Lower lobe of right lung (tissue), 2 donors: ENCODE measurements around the gene KCNH4. TPM values are rescaled to one million over a fixed set of nuclear protein-coding genes. Genes with fewer than 3 reads are reported as not detected.

Experiments
- ATAC-seq, 2 donors: fragments of 200-7000 bp; cut with Tn5 transposase; one replicate each; pipeline ENCODE4 v1.9.1; 2020 to 2022; ENCODE audit warnings: mild to moderate bottlenecking in 2 of 2, moderate library complexity in 2 of 2
- DNase-seq: peaks from one replicate; pipeline ENCODE4 v3.0.0-alpha.2; 2020
- H3K27ac ChIP-seq: fragments of 200-600 bp; one replicate; pipeline ENCODE4 v1.8.0; 2022
- H3K27me3 ChIP-seq: fragments of 200-600 bp; one replicate; pipeline ENCODE4 v1.8.0; 2022; ENCODE audit warnings: low read depth
- H3K36me3 ChIP-seq: fragments of 200-600 bp; one replicate; pipeline ENCODE4 v1.8.0; 2022; ENCODE audit warnings: mild to moderate bottlenecking
- H3K4me1 ChIP-seq: fragments of 200-600 bp; one replicate; pipeline ENCODE4 v1.8.0; 2022
- H3K4me3 ChIP-seq: fragments of 200-600 bp; one replicate; pipeline ENCODE4 v1.8.0; 2022; ENCODE audit warnings: mild to moderate bottlenecking
- H3K9me3 ChIP-seq: fragments of 200-600 bp; one replicate; pipeline ENCODE4 v1.8.0; 2022
- intact Hi-C: fragments of 100-400 bp; cut with DNase I; formaldehyde crosslinking; loops from one replicate; pipeline ENCODE4 v1.11.0; 2022
- total RNA-seq: library from RNA; stranded (reverse); fragmentation: NEBNext Ultra II Directional; extraction: Animal tissue kit (Norgen Biotek cat#: 25700); gene quantifications from one replicate; pipeline ENCODE4 v1.2.1, GENCODE V29; 2021
- TF ChIP-seq, protein P1 (sequence below): fragments of 200-600 bp; IDR thresholded peaks from one replicate; pipeline ENCODE4 v1.8.0; 2022; ENCODE audit warnings: antibody characterized with exemption, mild to moderate bottlenecking
- donor health status: DM: no; HTN: yes; CAD: no; lungs with severe emphysema.

Gene KCNH4
- total RNA-seq, 1 donor from 2014 or later = 0.09 TPM

DNA sequence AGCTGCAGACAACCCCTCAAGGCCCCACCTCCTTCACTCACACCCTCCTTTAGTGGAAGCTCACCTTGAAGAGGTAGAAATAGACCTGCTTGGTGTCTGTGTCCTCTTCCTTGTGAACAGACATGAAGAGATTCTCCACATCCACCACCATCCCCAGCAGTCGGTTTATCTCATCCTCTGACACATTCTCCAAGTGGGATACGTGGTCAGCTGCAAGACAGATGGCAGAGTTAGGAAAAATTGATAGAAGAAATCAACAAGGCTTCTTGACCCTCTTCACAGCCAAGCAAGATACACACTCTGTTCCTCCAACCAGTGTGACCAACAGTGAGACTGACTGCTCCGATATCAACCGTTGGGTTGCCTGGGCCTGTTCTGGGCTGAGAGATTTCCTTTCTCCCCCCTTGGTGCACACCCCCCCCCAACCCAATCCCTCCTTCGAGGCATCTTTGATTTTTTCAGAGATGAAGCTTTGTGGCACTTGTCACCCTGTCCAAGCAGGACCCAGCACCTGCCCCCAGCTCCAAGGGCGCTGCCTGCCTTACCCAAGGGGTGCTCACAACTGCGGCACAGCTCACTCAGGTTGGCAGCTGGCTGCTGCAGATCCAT, 60.7 kb downstream of the KCNH4 start:
- H3K9me3 ChIP-seq = no peaks in the 10 kb centered on the region
- peaks cover 32% of the 10 kb centered on the region for H3K4me1 ChIP-seq
- no peak for DNase-seq
- H3K27ac ChIP-seq = peak overlapping the region; percentile 65
- peaks cover 41% of the 10 kb centered on the region for H3K36me3 ChIP-seq
- intact Hi-C loops = no loop called here
- TF ChIP-seq, protein P1, sequence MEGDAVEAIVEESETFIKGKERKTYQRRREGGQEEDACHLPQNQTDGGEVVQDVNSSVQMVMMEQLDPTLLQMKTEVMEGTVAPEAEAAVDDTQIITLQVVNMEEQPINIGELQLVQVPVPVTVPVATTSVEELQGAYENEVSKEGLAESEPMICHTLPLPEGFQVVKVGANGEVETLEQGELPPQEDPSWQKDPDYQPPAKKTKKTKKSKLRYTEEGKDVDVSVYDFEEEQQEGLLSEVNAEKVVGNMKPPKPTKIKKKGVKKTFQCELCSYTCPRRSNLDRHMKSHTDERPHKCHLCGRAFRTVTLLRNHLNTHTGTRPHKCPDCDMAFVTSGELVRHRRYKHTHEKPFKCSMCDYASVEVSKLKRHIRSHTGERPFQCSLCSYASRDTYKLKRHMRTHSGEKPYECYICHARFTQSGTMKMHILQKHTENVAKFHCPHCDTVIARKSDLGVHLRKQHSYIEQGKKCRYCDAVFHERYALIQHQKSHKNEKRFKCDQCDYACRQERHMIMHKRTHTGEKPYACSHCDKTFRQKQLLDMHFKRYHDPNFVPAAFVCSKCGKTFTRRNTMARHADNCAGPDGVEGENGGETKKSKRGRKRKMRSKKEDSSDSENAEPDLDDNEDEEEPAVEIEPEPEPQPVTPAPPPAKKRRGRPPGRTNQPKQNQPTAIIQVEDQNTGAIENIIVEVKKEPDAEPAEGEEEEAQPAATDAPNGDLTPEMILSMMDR = no peak
- no peaks in the 10 kb centered on the region for H3K27me3 ChIP-seq
- no peak for ATAC-seq
- peak overlapping the region; percentile 86 for H3K4me3 ChIP-seq

DNA sequence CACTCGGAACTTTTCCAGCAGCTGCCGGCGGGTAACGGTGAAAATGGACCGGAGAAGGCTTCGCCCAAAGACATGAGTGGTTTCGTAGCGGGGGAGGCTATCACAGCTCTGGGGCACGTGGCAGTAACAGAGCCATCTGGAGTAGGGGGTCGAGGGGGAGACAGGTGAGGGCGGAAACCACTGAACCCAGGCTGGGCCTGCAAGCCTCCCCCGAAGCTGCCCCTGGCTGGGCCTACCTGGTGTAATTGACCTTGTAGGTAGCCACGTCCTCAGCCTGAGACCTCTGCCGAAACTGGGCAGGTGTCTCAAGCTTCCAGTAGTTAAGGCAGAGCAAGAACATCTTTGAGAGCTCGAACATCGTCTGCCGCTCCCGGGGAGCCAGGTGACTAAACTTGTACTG, 61.6 kb downstream of the KCNH4 start:
- no peak overlapping the region for H3K27ac ChIP-seq
- TF ChIP-seq, protein P1 = no peak
- H3K36me3 ChIP-seq = peaks cover 31% of the 10 kb centered on the region
- no peaks in the 10 kb centered on the region for H3K27me3 ChIP-seq
- no peak overlapping the region for H3K4me3 ChIP-seq
- ATAC-seq = no peak
- DNase-seq = no peak
- no peaks in the 10 kb centered on the region for H3K9me3 ChIP-seq
- intact Hi-C loops = loop anchor here (10.0 kb wide), 1 partner anchor 154 kb away; the partner anchor contains the start of gene CNP
- H3K4me1 ChIP-seq = peaks cover 32% of the 10 kb centered on the region

DNA sequence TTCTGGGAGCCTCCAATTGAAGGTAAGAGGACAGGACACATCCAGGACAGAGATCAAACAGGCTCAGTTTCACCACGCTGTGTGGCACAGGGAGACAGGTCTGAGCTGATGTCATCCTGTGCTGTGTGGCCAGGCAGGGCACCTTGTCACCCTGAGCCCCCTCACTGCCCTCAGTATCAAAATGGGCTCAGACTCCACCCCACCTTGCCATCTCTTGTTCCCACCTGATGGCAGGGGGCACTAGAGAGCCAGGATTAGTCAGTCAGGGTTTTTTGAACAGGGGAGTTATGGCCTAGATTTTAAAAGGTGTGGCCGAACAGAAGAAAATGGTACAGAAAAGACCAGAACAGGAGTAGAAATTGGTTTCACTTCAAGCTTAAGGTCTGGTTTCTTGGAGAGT, 62.4 kb downstream of the KCNH4 start:
- intact Hi-C loops = loop anchor here (10.0 kb wide), 1 partner anchor 154 kb away; the partner anchor contains the start of gene CNP
- Histone ChIP-seq H3K27me3 (no peaks in the 10 kb centered on the region), H3K4me1 (peaks cover 33% of the 10 kb centered on the region), H3K36me3 (peaks cover 30% of the 10 kb centered on the region), H3K9me3 (no peaks in the 10 kb centered on the region), H3K27ac (no peak overlapping the region), H3K4me3 (no peak overlapping the region)
- ATAC-seq = no peak
- DNase-seq = no peak
- TF ChIP-seq, protein P1 = peak; percentile 46

DNA sequence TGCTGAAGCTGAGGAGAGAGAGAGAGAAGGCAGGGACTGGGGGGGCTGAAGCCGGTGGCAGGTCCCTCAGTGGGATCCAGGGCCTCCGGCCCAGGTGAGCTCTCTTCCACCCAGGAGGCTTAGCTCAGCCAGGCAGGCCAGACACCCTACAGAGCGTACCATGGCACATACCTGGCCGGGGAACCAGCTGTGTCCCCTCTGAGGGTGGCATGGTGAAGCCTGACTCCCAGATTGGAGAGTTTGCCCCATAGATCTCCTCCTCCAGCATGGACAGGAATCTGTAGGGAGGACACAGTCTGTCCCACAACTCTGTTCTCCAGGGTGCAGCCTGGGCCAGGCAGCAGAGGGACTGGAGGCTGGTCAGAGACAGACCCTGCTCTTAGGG, 62.8 kb downstream of the KCNH4 start:
- no peak overlapping the region for H3K27ac ChIP-seq
- DNase-seq = no peak
- H3K4me3 ChIP-seq = no peak overlapping the region
- peaks cover 34% of the 10 kb centered on the region for H3K36me3 ChIP-seq
- H3K27me3 ChIP-seq = no peaks in the 10 kb centered on the region
- H3K9me3 ChIP-seq = no peaks in the 10 kb centered on the region
- no peak for ATAC-seq
- intact Hi-C loops = loop anchor here (10.0 kb wide), 1 partner anchor 153 kb away; the partner anchor contains the start of gene CNP
- TF ChIP-seq, protein P1 = no peak
- H3K4me1 ChIP-seq = peaks cover 37% of the 10 kb centered on the region

DNA sequence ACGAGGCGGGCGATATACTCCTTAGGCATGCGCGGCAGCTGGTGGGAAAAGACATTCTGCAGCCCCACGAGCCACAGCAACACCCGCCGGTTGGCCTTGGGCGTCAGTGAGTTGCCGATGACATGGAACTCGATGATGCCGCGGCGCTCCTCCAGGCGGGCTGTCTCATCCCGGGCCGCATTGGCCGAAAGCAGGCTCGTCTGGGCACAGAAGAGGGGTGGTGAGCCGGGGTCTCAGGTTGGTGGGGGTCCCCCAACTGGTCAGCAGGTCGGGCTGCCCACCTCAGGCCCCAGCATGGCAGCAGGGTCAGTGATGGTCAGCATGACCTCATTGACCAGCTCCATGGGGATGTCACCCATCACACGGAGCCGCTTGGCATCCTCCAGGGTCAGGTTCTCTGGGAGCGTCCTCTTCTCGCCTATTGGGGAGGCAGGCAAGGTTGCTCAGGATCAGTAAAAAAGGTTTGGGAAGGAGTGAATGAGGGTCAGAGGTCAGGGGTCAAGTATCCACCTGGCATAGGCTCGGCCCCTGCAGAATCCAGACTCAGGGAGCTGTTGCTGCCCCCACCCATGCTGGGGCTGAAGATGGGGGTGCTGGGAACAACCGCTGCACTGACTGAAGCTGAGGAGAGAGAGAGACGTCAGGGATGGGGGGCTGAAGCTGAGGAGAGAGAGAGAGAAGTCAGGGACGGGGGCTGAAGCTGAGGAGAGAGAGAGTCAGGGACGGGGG, 63.4 kb downstream of the KCNH4 start:
- Histone ChIP-seq H3K4me1 (peaks cover 42% of the 10 kb centered on the region), H3K27ac (no peak overlapping the region), H3K9me3 (no peaks in the 10 kb centered on the region), H3K4me3 (no peak overlapping the region), H3K27me3 (no peaks in the 10 kb centered on the region), H3K36me3 (peaks cover 34% of the 10 kb centered on the region)
- TF ChIP-seq, protein P1 = no peak
- intact Hi-C loops = loop anchor here (10.0 kb wide), 1 partner anchor 153 kb away; the partner anchor contains the start of gene CNP
- ATAC-seq (no peak), DNase-seq (no peak)
